Measurements from ENCODE around the gene RHOH.

Gene RHOH

GRCh38 chr4:40251366-40251765, 54.5 kb downstream of the RHOH start:
- DNase-seq (ENCODE audit: low read depth), result peak; percentile 31
- no peak overlapping the region for H3K4me3 ChIP-seq (ENCODE audit: low read depth, low read length)

- DNase-seq (ENCODE audit: low read depth), result no peak
- no peak overlapping the region for H3K4me3 ChIP-seq (ENCODE audit: low read depth, low read length)
These were observed 57.1 kb downstream of the RHOH start for GRCh38 chr4:40253906-40254305.

GRCh38 chr4:40254608-40255392, 58.0 kb downstream of the RHOH start:
- H3K4me3 ChIP-seq (ENCODE audit: low read depth, low read length), result no peak overlapping the region
- peak; percentile 60 for DNase-seq (ENCODE audit: low read depth)

GRCh38 chr4:40255393-40256281, 58.8 kb downstream of the RHOH start:
- DNase-seq (ENCODE audit: low read depth), result peak; percentile 96
- no peak overlapping the region for H3K4me3 ChIP-seq (ENCODE audit: low read depth, low read length)

- no peak overlapping the region for H3K4me3 ChIP-seq (ENCODE audit: low read depth, low read length)
These were observed 59.5 kb downstream of the RHOH start for GRCh38 chr4:40256329-40256728.

GRCh38 chr4:40256817-40257216, 60.0 kb downstream of the RHOH start:
- no peak for DNase-seq (ENCODE audit: low read depth)
- H3K4me3 ChIP-seq (ENCODE audit: low read depth, low read length), result no peak overlapping the region

More at GRCh38 chr4:40256329-40256728, 59.5 kb downstream of the RHOH start:
- DNase-seq (ENCODE audit: low read depth), result no peak

GRCh38 chr4:40258627-40259026, 61.8 kb downstream of the RHOH start:
- DNase-seq (ENCODE audit: low read depth), result no peak
- no peak overlapping the region for H3K4me3 ChIP-seq (ENCODE audit: low read depth, low read length)

GRCh38 chr4:40261231-40262076, 64.6 kb downstream of the RHOH start:
- no peak overlapping the region for H3K4me3 ChIP-seq (ENCODE audit: low read depth, low read length)
- DNase-seq (ENCODE audit: low read depth), result no peak

- no peak for DNase-seq (ENCODE audit: low read depth)
- H3K4me3 ChIP-seq (ENCODE audit: low read depth, low read length), result no peak overlapping the region
These were observed 65.3 kb downstream of the RHOH start for GRCh38 chr4:40262077-40262528.

GRCh38 chr4:40262861-40263260, 66.0 kb downstream of the RHOH start:
- no peak overlapping the region for H3K4me3 ChIP-seq (ENCODE audit: low read depth, low read length)
- DNase-seq (ENCODE audit: low read depth), result no peak

- no peak overlapping the region for H3K4me3 ChIP-seq (ENCODE audit: low read depth, low read length)
- DNase-seq (ENCODE audit: low read depth), result peak; percentile 56
These were observed 67.7 kb downstream of the RHOH start for GRCh38 chr4:40264497-40264896.

GRCh38 chr4:40264995-40265909, 68.4 kb downstream of the RHOH start:
- no peak overlapping the region for H3K4me3 ChIP-seq (ENCODE audit: low read depth, low read length)
- DNase-seq (ENCODE audit: low read depth), result peak; percentile 32

GRCh38 chr4:40265910-40266274, 69.1 kb downstream of the RHOH start:
- no peak overlapping the region for H3K4me3 ChIP-seq (ENCODE audit: low read depth, low read length)
- DNase-seq (ENCODE audit: low read depth), result no peak

- DNase-seq (ENCODE audit: low read depth), result no peak
- H3K4me3 ChIP-seq (ENCODE audit: low read depth, low read length), result no peak overlapping the region
These were observed 72.3 kb downstream of the RHOH start for GRCh38 chr4:40269133-40269532.

- H3K4me3 ChIP-seq (ENCODE audit: low read depth, low read length), result no peak overlapping the region
- no peak for DNase-seq (ENCODE audit: low read depth)
These were observed 73.8 kb downstream of the RHOH start for GRCh38 chr4:40270609-40271008.

GRCh38 chr4:40275065-40275730, 78.4 kb downstream of the RHOH start:
- H3K4me3 ChIP-seq (ENCODE audit: low read depth, low read length), result no peak overlapping the region
- no peak for DNase-seq (ENCODE audit: low read depth)

- no peak for DNase-seq (ENCODE audit: low read depth)
These were observed 79.7 kb downstream of the RHOH start for GRCh38 chr4:40276546-40276945.

GRCh38 chr4:40280586-40280985, 83.8 kb downstream of the RHOH start:
- H3K4me3 ChIP-seq (ENCODE audit: low read depth, low read length), result no peak overlapping the region
- no peak for DNase-seq (ENCODE audit: low read depth)

More at GRCh38 chr4:40276546-40276945, 79.7 kb downstream of the RHOH start:
- no peak overlapping the region for H3K4me3 ChIP-seq (ENCODE audit: low read depth, low read length)

All from skeletal muscle cell (primary cell).